Measurements from ENCODE around the gene TOP2B.

The TOP2B gene

GRCh38 chr3:25697553-25697952, 32.8 kb upstream of the TOP2B start:
- Histone ChIP-seq H3K36me3 (ENCODE audit: insufficient read depth, low read length) (no peaks in the 10 kb centered on the region), H3K27ac (ENCODE audit: low read depth, low read length, poor library complexity, severe bottlenecking) (no peak overlapping the region), H3K9me2 (ENCODE audit: low read depth, low read length) (no peaks in the 10 kb centered on the region), H3K79me2 (ENCODE audit: insufficient read depth, low read length) (no peaks in the 10 kb centered on the region), H3K9ac (ENCODE audit: low read length) (no peak overlapping the region), H3K27me3 (ENCODE audit: insufficient read depth, low read length) (no peaks in the 10 kb centered on the region), H3K4me2 (ENCODE audit: low read length) (no peak overlapping the region), H4K20me1 (ENCODE audit: insufficient read depth, low read length) (no peaks in the 10 kb centered on the region), H3K4me3 (ENCODE audit: low read depth, low read length, poor library complexity, severe bottlenecking) (no peak overlapping the region), H3F3A (ENCODE audit: insufficient read depth, low read length) (no peaks in the 10 kb centered on the region), H2AFZ (ENCODE audit: low read length) (no peak overlapping the region), H3K4me1 (ENCODE audit: insufficient read depth, low read length, severe bottlenecking) (no peaks in the 10 kb centered on the region), H3K9me3 (ENCODE audit: low read length) (no peaks in the 10 kb centered on the region)
- TF ChIP-seq EZH2 (IDR thresholded peaks at IDR 0.05; ENCODE audit: borderline replicate concordance, low read length) (no peak), CTCF (IDR thresholded peaks at IDR 0.05; ENCODE audit: low read length) (no peak)

- Histone ChIP-seq H3K36me3 (ENCODE audit: insufficient read depth, low read length) (no peaks in the 10 kb centered on the region), H3K4me2 (ENCODE audit: low read length) (no peak overlapping the region), H3K27me3 (ENCODE audit: insufficient read depth, low read length) (no peaks in the 10 kb centered on the region), H3K9me2 (ENCODE audit: low read depth, low read length) (no peaks in the 10 kb centered on the region), H3F3A (ENCODE audit: insufficient read depth, low read length) (no peaks in the 10 kb centered on the region), H4K20me1 (ENCODE audit: insufficient read depth, low read length) (no peaks in the 10 kb centered on the region), H3K4me3 (ENCODE audit: low read depth, low read length, poor library complexity, severe bottlenecking) (no peak overlapping the region), H3K27ac (ENCODE audit: low read depth, low read length, poor library complexity, severe bottlenecking) (no peak overlapping the region), H3K9me3 (ENCODE audit: low read length) (no peaks in the 10 kb centered on the region), H2AFZ (ENCODE audit: low read length) (no peak overlapping the region), H3K4me1 (ENCODE audit: insufficient read depth, low read length, severe bottlenecking) (no peaks in the 10 kb centered on the region), H3K79me2 (ENCODE audit: insufficient read depth, low read length) (no peaks in the 10 kb centered on the region), H3K9ac (ENCODE audit: low read length) (no peak overlapping the region)
- TF ChIP-seq EZH2 (IDR thresholded peaks at IDR 0.05; ENCODE audit: borderline replicate concordance, low read length) (no peak), CTCF (IDR thresholded peaks at IDR 0.05; ENCODE audit: low read length) (no peak)
Observed at GRCh38 chr3:25695731-25696420, 31.2 kb upstream of the TOP2B start.

GRCh38 chr3:25693238-25693637, 28.5 kb upstream of the TOP2B start:
- H3F3A ChIP-seq (ENCODE audit: insufficient read depth, low read length): no peaks in the 10 kb centered on the region
- no peak for TF ChIP-seq EZH2 (IDR thresholded peaks at IDR 0.05; ENCODE audit: borderline replicate concordance, low read length)
- no peak for TF ChIP-seq CTCF (IDR thresholded peaks at IDR 0.05; ENCODE audit: low read length)
- H4K20me1 ChIP-seq (ENCODE audit: insufficient read depth, low read length): no peaks in the 10 kb centered on the region
- no peak overlapping the region for H3K4me3 ChIP-seq (ENCODE audit: low read depth, low read length, poor library complexity, severe bottlenecking)
- H3K4me2 ChIP-seq (ENCODE audit: low read length): no peak overlapping the region
- H3K27me3 ChIP-seq (ENCODE audit: insufficient read depth, low read length): no peaks in the 10 kb centered on the region
- no peak overlapping the region for H2AFZ ChIP-seq (ENCODE audit: low read length)
- no peaks in the 10 kb centered on the region for H3K4me1 ChIP-seq (ENCODE audit: insufficient read depth, low read length, severe bottlenecking)
- no peak overlapping the region for H3K9ac ChIP-seq (ENCODE audit: low read length)
- H3K27ac ChIP-seq (ENCODE audit: low read depth, low read length, poor library complexity, severe bottlenecking): no peak overlapping the region
- no peaks in the 10 kb centered on the region for H3K9me2 ChIP-seq (ENCODE audit: low read depth, low read length)
- no peaks in the 10 kb centered on the region for H3K79me2 ChIP-seq (ENCODE audit: insufficient read depth, low read length)
- no peaks in the 10 kb centered on the region for H3K36me3 ChIP-seq (ENCODE audit: insufficient read depth, low read length)
- H3K9me3 ChIP-seq (ENCODE audit: low read length): no peaks in the 10 kb centered on the region
